ENCODE data around the gene ABHD12. TPM values are rescaled to one million over a fixed set of nuclear protein-coding genes. Genes with fewer than 3 reads are reported as not detected.

Gene ABHD12
- total RNA-seq, 1 experiment from 2014 or later, result 60.1 TPM

DNA sequence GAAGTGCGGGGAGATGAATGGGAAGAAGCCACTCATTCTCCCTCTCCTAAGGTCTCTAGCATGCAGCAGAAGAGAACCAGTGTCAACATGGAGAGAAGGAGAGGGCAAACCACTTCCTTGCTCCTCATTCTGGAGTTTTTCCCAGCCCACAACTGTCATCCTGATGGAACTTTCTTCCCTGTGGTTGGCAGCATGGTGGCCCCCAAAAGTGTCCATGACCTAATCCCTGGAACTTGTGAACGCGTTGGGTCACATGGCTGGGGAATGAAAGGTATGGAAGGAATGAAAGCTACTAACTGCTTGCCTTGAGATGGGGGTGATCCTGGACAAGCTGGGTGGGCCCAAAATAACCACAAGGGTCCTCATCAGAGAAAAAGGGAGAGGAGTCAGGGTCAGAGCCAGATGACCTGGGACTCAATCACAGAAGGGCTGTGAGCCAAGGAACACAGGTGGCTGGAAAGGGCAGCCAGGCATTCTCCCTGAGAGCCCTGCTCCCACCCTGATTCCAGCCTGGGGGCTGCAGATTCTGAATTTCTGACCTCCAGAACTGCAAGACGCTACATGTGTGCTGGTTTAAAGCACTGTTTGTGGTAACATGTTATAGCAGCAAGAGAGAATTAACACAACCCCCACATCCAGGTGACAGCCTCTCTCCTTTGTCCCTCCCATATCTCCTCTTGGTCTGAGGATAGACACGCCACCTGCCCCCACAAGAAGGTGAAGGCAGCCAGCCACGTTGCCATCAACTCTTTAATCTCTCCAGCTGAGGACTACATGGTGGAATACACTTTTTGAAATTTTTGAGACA lies 79.5 kb downstream of the ABHD12 start:
- ChIA-PET POLR2A (ENCODE audit: unreplicated experiment) (interaction anchor here (0.6 kb wide), 1 partner anchor 72 kb away, joined by 24 read pairs; no protein-coding TSS in a partner anchor), CTCF (interaction anchor here (0.6 to 0.7 kb wide), 3 partner anchors 88 to 317 kb away, joined by 3 to 5 read pairs (median 4); no protein-coding TSS in a partner anchor)

DNA sequence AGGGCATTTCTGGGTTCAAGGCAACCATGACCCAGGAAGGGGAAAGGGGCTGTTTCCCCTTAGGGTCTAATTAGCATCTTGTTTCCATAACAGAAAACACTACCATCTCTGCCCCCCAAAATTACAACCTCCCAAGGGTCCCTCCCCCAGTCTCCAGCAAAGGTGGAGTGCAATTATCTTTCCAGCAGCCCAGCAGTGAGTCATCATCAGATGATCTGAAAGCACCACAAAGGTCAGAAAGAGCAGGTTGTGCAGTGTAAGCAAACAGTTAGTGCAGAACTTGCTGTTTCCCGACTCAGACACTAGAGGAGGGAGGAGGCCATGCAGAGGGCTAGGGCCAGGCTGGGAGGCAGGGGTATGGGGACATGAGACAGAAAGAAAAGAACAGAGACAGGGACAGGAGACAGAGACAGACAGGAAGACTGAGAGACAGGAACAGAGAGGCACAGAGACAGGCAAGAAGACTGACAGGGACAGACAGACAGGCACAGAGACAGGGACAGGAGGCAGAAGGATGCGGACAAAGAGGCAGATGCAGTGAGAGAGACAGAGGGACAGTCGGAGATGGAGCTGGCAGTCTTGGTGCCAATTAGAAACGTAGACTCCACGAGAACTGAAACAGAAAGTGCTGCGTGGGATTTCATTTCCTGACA lies 80.2 kb downstream of the ABHD12 start:
- peak overlapping the region; percentile 80 for H3K27ac ChIP-seq
- no peaks in the 10 kb centered on the region for H3K27me3 ChIP-seq (ENCODE audit: insufficient read depth, low read depth)
- no TSS peak for BruUV-seq (replicated peaks)
- H3K4me3 ChIP-seq, result peak overlapping the region; percentile 39; the same call in 1 of the 2 replicates
- DNase-seq, result peak; percentile 71 to 91
- H3F3A ChIP-seq (ENCODE audit: insufficient read depth, low read depth), result peaks cover 15% of the 10 kb centered on the region; the same call in 1 of the 2 replicates
- no peaks in the 10 kb centered on the region for H3K36me3 ChIP-seq (ENCODE audit: low read depth)
- no peaks in the 10 kb centered on the region for H3K9me3 ChIP-seq (ENCODE audit: insufficient read depth, low read depth)
- POLR2A ChIA-PET (ENCODE audit: unreplicated experiment), result no interaction called here
- no peaks in the 10 kb centered on the region for H3K79me2 ChIP-seq (ENCODE audit: low read depth)
- no peak overlapping the region for H2AFZ ChIP-seq
- no peak for TF ChIP-seq EZH2 (IDR thresholded peaks at IDR 0.05; ENCODE audit: low read depth)
- TF ChIP-seq, protein P1, sequence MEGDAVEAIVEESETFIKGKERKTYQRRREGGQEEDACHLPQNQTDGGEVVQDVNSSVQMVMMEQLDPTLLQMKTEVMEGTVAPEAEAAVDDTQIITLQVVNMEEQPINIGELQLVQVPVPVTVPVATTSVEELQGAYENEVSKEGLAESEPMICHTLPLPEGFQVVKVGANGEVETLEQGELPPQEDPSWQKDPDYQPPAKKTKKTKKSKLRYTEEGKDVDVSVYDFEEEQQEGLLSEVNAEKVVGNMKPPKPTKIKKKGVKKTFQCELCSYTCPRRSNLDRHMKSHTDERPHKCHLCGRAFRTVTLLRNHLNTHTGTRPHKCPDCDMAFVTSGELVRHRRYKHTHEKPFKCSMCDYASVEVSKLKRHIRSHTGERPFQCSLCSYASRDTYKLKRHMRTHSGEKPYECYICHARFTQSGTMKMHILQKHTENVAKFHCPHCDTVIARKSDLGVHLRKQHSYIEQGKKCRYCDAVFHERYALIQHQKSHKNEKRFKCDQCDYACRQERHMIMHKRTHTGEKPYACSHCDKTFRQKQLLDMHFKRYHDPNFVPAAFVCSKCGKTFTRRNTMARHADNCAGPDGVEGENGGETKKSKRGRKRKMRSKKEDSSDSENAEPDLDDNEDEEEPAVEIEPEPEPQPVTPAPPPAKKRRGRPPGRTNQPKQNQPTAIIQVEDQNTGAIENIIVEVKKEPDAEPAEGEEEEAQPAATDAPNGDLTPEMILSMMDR (conservative IDR thresholded peaks at IDR 0.05), result peak; percentile 68
- H3K9me2 ChIP-seq (ENCODE audit: insufficient read depth), result no peaks in the 10 kb centered on the region
- CTCF ChIA-PET, result interaction anchor here (0.6 to 1.3 kb wide), 3 partner anchors 88 to 317 kb away, joined by 3 to 4 read pairs (median 3); no protein-coding TSS in a partner anchor
- no peaks in the 10 kb centered on the region for H4K20me1 ChIP-seq (ENCODE audit: insufficient read depth)
- H3K4me2 ChIP-seq, result peak overlapping the region; percentile 77
- peaks cover 43% of the 10 kb centered on the region for H3K4me1 ChIP-seq (replicated peaks; ENCODE audit: insufficient read depth)
- intact Hi-C loops (cut with micrococcal nuclease; ENCODE audit: unreplicated experiment), result loop anchor here (1.0 to 2.0 kb wide), 4 partner anchors 56 to 318 kb away; partner anchors contain the start of genes ABHD12 and APMAP

More for the DNA sequence above, 79.5 kb downstream of the ABHD12 start:
- H3K4me1 ChIP-seq (replicated peaks; ENCODE audit: insufficient read depth), result peaks cover 51% of the 10 kb centered on the region
- intact Hi-C loops (cut with micrococcal nuclease; ENCODE audit: unreplicated experiment), result loop anchor here (1.0 to 2.0 kb wide), 4 partner anchors 56 to 318 kb away; partner anchors contain the start of genes ABHD12 and APMAP
- peaks cover 15% of the 10 kb centered on the region; the same call in 1 of the 2 replicates for H3F3A ChIP-seq (ENCODE audit: insufficient read depth, low read depth)
- H3K4me2 ChIP-seq, result peak overlapping the region; percentile 77
- H3K36me3 ChIP-seq (ENCODE audit: low read depth), result no peaks in the 10 kb centered on the region
- BruUV-seq (replicated peaks), result no TSS peak
- no peaks in the 10 kb centered on the region for H3K9me2 ChIP-seq (ENCODE audit: insufficient read depth)
- no peaks in the 10 kb centered on the region for H3K79me2 ChIP-seq (ENCODE audit: low read depth)
- no peak overlapping the region for H2AFZ ChIP-seq
- H3K27ac ChIP-seq, result peak overlapping the region; percentile 80; the same call in 1 of the 2 replicates
- peak in 1 of 2 experiments; percentile 44 for DNase-seq
- no peak for TF ChIP-seq EZH2 (IDR thresholded peaks at IDR 0.05; ENCODE audit: low read depth)
- TF ChIP-seq, protein P1 (conservative IDR thresholded peaks at IDR 0.05), result no peak
- H3K4me3 ChIP-seq, result no peak overlapping the region
- no peaks in the 10 kb centered on the region for H3K27me3 ChIP-seq (ENCODE audit: insufficient read depth, low read depth)
- no peaks in the 10 kb centered on the region for H3K9me3 ChIP-seq (ENCODE audit: insufficient read depth, low read depth)
- no peaks in the 10 kb centered on the region for H4K20me1 ChIP-seq (ENCODE audit: insufficient read depth)

All from PC-9 (cell line).